NCI-H774 (cell line): Measurements from ENCODE around the gene SOBP.
"Not testable (repeated sequence)": the region's sequence is repeated elsewhere in the genome, so short reads cannot be mapped to it uniquely, and the experiment has no call there.

ENCODE experiments used
- DNase-seq: peaks from one replicate; lab custom pipeline; 2025; lab: John Stamatoyannopoulos, UW

Gene SOBP, protein sequence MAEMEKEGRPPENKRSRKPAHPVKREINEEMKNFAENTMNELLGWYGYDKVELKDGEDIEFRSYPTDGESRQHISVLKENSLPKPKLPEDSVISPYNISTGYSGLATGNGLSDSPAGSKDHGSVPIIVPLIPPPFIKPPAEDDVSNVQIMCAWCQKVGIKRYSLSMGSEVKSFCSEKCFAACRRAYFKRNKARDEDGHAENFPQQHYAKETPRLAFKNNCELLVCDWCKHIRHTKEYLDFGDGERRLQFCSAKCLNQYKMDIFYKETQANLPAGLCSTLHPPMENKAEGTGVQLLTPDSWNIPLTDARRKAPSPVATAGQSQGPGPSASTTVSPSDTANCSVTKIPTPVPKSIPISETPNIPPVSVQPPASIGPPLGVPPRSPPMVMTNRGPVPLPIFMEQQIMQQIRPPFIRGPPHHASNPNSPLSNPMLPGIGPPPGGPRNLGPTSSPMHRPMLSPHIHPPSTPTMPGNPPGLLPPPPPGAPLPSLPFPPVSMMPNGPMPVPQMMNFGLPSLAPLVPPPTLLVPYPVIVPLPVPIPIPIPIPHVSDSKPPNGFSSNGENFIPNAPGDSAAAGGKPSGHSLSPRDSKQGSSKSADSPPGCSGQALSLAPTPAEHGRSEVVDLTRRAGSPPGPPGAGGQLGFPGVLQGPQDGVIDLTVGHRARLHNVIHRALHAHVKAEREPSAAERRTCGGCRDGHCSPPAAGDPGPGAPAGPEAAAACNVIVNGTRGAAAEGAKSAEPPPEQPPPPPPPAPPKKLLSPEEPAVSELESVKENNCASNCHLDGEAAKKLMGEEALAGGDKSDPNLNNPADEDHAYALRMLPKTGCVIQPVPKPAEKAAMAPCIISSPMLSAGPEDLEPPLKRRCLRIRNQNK

DNA sequence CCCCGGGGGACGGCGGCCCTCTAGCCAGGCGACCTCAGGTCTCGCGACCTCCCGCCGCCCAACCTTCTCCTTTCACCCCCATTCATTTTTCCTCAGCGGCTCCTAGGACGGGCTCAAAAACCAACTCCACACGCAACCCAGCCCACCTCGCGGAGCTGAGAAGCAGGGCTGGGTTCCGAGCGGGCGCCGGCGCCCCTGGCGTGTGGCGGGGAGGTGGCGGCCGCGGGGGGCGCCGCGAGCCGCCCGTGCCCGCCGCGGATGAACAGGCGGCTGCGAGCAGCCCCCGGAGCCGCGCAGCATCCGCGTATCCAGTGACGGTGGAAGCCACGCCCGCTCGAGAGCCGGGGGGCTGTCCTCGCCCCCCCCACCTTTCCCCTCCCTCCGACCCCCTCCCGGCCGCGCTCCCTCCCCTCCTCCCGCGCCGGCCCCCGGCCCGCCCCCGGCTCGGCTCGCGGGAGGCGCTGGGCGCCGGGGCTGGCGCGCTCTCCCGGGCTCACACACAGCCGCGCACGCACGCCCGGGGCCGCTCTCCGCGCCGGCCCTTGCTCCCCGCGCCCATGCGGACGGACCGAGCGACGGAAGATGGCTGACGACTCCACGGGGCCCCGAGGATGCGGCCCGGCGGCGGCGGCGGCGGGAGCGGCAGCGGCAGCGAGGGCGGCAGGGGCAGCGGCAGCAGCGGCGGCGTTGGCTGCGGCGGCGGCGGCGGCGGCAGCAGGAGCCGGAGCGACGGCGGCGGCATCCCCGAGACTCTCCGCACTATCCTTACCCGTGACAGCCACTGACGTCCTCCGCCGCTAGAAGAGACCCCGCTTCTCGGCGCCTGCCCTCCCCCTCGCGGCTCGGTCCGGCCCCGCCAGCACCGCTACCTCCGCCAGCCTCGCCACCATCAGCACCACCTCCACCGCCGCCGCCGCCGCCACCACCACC lies at the start of gene SOBP:
Gene SOBP, plus strand, starts transcription at position 482 of the 930 bp plus-strand sequence. CDS start 500 bp downstream, outside the sequence.
- DNase-seq, result peak; percentile 86

DNA sequence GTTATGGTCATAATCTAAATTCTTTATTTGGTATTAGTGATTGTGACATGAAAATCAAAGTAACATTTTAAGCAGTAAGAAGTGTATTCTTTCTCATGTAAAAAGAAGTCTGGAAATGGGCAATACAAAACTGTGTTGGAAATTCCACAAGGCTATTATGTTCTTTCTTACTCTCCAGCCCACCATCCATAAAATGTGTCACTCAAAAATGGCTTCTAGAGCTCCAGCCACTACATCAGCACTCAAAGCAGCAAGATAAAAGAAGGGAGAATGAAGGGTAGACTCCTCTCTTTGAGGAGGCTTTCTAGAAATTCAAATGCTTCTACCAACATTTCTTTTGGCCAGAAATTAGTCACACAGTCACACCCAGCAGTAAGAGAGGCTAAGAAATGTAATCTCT lies 49.0 kb upstream of the SOBP start:
- DNase-seq, result no peak

DNA sequence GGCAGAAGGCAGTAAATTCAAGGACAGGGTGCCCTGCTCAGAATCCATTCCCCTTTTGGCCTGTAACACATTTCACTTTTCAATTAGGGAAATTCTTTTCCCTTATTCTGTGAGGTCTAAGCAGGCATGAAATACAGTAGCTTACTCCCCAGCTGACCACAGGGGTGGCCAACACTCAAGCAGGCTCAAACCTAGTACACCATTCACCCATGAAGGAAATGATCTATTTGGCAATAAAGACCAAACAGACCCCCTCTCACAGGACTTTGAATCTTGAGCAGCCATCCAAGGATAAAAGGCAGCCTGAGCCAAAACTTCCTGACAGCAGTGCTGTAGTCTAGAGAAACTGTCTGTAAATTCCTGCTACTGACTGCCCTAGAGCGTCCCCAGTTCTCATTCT lies 48.2 kb upstream of the SOBP start:
- DNase-seq, result no peak

DNA sequence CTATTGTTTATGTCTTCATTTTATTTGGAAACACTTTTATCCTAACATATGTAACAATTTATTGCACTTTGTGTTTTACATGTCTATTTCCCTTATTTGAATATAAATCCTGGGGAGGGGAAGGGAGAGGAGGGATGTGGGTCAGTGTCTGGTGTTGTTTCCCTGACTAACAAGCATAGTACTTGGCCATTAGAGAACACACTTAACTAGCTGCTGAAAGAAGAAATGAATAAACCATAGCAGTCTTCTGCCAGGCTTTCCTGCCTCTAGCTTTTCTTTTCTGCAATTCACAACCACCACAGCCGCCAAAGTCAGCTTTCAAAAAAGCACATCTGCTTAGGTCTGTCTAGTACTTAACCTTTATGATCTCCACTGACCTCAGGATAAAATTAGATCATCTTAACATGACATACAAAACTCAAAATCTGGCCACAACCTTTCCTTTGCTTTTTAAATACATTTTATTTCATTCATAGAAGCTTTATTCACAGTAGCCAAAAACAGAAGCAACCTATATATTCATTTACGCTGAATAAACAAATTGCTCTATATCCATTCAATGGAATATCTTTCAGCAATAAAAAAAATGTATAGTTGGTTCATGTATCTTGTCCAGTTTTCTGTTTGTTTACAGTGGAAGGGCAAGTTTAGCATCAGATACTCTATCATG lies 46.8 kb upstream of the SOBP start:
- DNase-seq, result no peak

DNA sequence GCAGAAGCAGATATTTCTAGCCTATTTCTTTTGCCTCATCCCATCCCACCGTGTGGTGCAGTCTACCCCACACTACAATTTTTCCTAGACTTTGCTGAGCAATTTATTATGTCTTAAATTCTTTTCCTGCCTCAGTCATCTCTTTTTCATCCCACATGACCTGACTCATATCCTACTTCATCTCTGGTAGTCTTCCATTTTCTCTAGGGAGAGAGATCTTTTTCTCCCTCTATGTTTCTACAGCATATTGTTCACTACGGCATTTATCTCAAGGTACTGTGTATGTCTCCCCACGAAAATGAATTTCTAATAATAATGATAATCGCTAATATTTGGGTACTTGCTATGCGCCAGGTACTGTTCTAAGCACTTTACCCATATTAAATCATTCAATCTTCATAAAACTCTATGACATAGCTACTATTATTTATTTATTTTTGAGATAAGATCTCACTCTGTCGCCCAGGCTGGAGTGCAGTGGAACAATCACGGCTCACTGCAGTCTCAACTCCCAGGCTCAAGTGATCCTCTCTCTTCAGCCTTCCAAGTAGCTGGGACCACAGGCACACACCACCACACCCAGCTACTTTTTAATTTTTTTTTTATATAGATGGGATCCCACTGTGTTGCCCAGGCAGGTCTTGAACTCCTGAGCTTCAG lies 46.2 kb upstream of the SOBP start:
- DNase-seq, result no peak

DNA sequence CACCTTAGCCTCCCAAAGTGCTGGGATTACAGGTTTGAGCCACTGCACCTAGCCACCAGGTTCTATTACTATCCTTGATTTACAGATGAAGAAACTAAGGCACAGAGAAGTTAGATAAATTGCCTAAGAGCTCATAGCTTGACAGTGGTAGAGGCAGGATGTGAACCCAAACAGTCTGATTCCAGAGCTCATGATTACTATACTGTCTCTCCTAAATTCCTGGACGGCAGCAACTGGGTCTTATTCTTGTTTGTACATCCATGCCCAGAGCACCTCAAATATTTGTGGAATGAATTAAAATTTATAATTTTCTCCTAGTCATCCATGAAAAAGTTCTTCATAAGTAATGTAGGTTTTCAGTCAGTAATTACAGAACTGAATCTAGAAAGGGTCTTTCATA lies 45.6 kb upstream of the SOBP start:
- no peak for DNase-seq

DNA sequence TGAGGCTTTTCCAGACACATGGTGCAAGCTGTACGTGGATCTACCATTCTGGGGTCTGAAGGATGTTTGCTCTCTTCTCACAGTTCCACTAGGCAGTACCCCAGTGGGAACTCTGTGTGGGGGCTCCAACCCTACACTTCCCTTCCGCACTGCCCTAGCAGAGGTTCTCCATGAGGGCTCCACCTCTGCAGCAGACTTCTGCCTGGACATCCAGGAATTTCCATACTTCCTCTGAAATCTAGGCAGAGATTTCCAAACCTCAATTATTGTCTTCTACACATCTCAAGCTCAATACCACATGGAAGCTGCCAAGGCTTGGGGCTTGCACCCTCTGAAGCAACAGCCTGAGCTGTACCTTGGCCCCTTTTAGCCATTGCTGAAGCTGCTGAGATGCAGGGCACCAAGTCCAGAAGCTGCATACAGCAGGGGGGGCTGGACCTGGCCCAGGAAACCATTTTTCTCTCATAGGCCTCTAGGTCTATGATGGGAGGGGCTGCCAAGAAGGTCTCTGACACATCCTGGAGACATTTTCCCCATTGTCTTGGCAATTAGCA lies 42.2 kb upstream of the SOBP start:
- no peak for DNase-seq

DNA sequence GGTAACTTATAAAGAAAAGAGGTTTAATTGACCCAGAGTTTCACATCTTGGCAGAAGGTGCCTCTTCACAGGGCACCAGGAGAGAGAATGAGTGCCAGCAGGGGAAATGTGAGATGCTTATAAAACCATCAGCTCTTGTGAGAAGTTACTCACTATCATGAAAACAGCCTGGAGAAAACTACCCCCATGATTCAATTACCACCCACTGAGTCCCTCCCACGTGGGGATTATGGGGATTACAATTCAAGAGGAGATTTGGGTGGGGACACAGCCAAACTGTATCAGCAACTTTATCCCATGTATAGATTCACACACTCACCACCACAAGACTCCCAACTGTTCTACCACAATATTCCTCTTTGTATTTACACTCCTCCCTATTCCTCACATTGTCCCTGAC lies 41.1 kb upstream of the SOBP start:
- DNase-seq, result no peak

DNA sequence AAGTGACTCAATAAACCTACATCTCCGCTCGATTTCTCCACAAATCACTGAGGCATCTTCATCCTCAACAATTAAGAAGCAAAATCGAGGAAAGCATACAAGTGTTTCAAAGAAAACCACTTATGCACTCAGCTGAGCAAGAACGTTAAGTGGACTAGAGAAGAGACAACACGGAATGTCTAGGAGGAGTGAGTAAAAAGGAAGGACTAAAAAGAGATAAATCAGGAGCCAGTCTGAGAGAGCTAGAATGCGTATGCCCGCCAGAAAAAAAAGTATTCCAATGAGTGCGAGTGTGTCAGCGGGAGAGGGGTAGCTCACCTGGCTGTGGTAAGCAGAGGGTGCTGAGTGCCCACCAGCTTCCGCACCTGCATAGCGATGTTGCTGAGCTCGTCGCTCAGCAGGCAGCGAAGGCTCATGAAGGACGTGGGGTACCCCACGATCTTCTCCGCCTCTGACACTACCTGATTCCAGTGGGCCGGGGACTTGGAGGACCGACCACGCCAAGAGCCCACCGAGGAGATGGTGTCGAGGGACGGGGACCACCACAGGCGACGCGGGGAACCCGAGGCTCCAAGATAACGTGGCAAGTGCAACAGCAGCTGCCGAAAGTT lies 31.1 kb upstream of the SOBP start:
- DNase-seq, result peak; percentile 59

DNA sequence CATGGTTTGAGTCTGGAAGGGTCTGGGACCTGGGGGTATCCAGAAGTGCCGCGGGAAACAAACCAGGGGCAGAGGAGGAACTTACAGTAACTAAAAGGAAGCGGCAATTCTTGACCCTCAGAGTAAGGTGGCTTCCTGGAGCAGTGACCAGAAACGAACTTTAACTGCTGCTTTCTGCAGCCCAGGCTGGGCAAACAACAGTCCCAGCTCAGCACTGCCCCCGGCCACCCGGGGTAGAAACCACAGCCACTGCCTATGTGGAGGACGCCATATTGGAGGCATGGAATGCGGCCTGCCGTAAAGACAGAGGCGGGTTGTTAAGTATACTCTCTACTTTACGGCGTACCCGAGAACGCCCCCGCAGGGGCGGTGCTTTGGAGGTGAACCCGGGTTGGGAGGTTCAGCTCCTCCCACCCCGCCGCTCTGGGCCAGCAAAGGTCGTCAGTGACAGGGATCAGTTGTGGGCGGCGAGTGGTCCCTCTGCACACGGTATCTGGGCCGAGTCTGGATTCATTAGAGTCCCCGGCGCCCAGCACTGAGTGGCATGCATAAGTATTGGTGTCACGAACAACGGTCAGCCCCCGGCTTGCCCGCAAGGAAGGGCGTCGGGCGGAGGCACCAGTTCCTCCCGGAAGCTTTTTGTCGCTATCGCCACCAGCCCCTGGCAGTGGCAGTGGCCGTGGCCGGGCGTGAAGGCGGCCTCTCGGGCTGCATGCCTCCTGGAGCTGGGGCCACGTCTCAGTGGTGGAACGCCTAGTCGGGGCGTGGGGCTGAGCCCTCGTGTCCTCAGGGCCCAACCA lies 30.4 kb upstream of the SOBP start, which contains the start of gene PDSS2:
Gene PDSS2, minus strand, starts transcription at position 282 of the 800 bp plus-strand sequence. Its CDS starts 279 bp downstream, at position 3.
- peak; percentile 100 for DNase-seq

DNA sequence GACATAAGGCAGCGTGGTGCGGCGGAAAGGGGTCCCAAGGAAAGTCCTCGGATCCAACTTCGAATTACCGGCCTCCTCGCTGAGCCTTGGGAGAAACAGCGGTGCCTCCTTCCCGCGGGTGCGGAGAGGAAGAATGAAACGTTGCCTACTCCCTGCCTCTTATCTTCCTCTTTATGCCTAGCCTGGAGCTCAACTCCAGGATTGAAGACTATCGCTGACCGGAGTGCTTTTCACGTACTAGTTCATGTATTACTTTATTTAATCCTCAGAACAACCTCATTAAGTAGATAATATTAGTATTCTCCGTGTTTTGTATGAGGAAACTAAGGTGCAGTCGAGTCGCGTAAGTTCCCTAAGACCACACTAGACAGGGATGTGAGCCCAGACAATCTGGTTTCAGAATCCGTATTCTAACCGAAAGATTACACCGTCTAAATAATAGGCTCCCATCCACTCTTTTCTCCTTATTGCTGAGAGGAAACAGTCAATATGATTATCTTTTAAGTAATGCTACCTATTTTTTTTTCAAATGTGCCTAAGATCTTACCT lies 29.8 kb upstream of the SOBP start:
- DNase-seq, result no peak

DNA sequence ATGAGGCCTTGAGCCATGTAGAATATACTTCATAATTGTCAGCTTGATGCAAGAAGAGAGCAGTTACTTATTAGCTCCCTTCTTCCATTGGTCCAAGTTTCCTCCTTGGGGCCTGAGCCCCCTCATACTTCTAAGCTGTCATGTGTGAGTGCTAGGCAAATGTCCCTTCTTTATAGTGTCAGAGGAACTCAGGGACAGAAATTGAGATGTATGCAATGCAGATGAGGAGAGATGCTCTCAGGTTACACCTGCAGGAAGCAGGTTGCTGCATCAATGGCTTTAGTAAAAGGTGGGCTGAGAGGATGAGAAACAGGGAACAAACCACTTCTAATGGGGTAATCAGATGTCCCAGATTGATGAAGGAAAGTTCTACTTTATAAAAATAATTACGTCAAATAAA lies 23.9 kb upstream of the SOBP start:
- no peak for DNase-seq

DNA sequence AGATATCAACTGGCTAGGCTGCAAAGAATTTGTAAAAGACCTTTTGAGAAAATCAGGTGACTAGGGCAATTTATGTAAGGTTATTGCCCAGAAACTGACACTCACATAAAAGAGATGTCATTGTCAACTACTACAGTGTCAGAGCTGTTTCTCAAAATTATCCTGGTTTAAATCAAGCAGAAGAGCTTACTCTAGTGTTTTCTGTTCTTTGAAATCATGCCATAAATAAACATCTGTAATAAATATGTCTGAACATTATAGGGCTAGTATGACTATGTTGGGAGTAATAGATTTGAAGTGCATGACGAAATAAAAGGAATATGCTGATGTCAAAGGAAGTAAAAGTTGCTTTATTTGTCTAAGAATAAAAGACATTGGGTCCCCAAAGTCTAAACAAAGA lies 19.6 kb upstream of the SOBP start:
- no peak for DNase-seq

DNA sequence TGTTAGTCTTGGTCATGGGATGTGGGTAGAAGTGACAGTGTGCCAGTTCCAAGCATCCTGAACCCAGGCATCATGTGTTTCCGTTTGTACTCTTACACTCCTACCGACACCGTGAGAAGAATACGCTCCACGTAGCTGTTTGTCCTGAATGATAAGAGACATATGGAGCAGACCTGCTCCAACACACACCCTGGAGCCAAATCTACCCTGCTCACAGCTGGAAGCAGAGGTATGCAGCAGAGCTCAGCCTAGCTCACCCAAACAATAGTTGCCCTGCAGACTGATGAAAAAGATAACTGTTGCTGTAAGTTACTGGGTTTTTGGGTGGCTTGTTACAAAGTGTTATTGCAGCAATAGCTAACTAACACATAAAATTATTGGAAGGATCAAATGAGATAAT lies 16.3 kb upstream of the SOBP start:
- no peak for DNase-seq

DNA sequence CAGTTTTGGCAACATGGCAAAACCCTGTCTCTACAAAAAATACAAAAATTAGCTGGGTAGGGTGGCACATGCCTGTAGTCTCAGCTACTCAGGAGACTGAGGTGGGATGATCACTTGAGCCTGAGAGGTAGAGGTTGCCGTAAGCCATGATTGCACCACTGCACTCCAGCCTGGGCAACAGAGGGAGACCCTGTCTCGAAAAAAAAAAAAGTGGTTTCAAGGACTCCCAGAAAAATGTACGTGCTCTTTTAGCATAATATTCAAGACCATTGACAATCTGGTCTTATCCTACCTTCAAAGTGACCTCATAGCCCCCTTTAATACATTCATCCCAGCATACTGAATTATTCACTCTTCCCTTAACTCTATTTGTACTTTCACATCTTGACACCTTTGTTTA lies 14.6 kb upstream of the SOBP start:
- not testable (repeated sequence) for DNase-seq

DNA sequence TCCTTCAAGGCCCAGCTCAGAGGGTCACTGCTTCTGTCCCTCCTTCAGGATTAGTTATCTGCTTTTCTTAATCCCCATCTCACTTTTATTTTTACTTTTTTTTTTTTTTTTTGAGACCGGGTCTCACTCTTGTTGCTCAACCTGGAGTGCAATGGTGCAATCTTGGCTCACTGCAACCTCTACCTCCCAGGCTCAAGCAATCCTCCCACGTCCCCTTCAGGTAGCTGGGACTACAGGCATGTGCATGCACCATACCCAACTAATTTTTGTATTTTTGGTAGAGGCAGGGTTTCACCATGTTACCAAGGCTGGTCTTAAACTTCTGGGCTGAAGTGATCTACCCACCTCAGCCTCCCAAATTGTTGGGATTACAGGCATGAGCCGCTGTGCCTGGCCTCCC lies 14.1 kb upstream of the SOBP start:
- DNase-seq, result not testable (repeated sequence)

DNA sequence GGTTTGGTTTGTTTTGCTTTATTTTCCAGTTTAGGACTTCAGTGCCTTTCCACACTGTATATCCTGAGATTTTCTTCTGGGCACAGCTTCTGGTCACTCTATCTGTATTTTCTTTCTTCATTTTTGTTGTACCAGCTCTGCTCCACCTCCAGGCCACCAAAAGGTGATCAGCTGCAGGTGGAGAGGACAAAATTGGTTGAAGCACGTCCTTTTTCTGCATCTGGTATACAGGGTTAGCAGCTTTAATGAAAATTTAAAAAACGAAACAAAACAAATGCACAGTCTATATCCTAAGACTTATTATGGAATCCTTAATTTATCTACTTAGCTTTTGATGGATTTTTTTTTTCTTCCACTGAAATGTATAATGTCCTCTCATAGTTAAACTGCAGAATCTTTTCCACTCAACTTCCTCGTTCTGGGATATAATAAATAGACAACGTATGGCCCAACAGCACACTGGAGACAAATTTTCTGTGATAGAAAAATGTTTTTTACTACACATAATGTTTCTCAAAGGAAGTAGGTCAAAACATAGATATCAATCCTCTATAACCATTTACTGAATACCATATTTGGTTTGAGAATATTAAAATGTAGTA lies 10.7 kb upstream of the SOBP start:
- no peak for DNase-seq

DNA sequence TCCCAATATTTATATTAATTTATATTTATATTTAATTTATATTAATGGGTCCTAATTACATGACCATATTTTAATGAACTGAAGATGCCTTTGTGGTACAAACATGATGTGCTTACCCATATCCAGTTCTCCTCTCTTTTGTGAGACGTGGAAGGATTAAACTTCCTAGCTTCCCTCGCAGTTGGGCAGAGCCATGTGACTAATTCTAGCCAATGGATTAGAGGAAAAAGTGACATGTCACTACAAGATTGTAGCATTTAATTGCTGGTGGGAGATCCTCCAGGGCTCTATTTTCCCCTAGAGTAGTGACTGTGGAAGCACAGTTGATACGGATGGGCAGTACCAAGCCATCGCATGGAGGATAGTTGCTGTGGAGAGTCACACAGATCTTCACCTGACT lies 4.8 kb upstream of the SOBP start:
- no peak for DNase-seq
